OCI-LY1 (cell line): ENCODE data around the gene TSPAN3.

Experiments used
- H2AFZ ChIP-seq: fragments of 200-600 bp; sonication (generic), shearing (Covaris generic); 2 replicates; pipeline ENCODE4 v1.6.0; 2014; ENCODE audit warnings: antibody characterized with exemption, mild to moderate bottlenecking, low read length
- H3F3A ChIP-seq: fragments of 200-600 bp; sonication (generic), shearing (Covaris generic); 2 replicates; pipeline ENCODE4 v1.6.0; 2014; ENCODE audit warnings: mild to moderate bottlenecking, antibody characterized with exemption, low read length, moderate library complexity; ENCODE audit not compliant: insufficient read depth
- H3K27ac ChIP-seq: fragments of 200-600 bp; sonication (generic); 2 replicates; pipeline ENCODE4 v1.5.1; 2014; ENCODE audit warnings: low read length, mixed run types, mild to moderate bottlenecking, low read depth; ENCODE audit not compliant: poor library complexity, severe bottlenecking
- H3K27me3 ChIP-seq: fragments of 200-600 bp; sonication (generic); 2 replicates; pipeline ENCODE4 v1.6.0; 2014; ENCODE audit warnings: antibody characterized with exemption, mild to moderate bottlenecking, low read length, moderate library complexity; ENCODE audit not compliant: insufficient read depth
- H3K36me3 ChIP-seq: fragments of 200-600 bp; sonication (generic); 2 replicates; pipeline ENCODE4 v1.6.1; 2014; ENCODE audit warnings: mild to moderate bottlenecking, antibody characterized with exemption, low read length, moderate library complexity, mixed read lengths; ENCODE audit not compliant: insufficient read depth
- H3K4me1 ChIP-seq: fragments of 200-600 bp; sonication (generic); 2 replicates; pipeline ENCODE4 v1.5.1; 2014; ENCODE audit warnings: mild to moderate bottlenecking, low read length, moderate library complexity; ENCODE audit not compliant: insufficient read depth, severe bottlenecking
- H3K4me2 ChIP-seq: fragments of 200-600 bp; sonication (generic), shearing (Covaris generic); 2 replicates; pipeline ENCODE4 v1.6.1; 2014; ENCODE audit warnings: low read length
- H3K4me3 ChIP-seq: fragments of 200-600 bp; sonication (generic); 2 replicates; pipeline ENCODE4 v1.5.1; 2014; ENCODE audit warnings: low read length, low read depth, mild to moderate bottlenecking, mixed read lengths; ENCODE audit not compliant: poor library complexity, severe bottlenecking
- H3K79me2 ChIP-seq: fragments of 200-600 bp; shearing (Covaris generic); 2 replicates; pipeline ENCODE4 v1.6.1; 2016; ENCODE audit warnings: mixed run types, low read length, mixed read lengths; ENCODE audit not compliant: insufficient read depth
- H3K9ac ChIP-seq: fragments of 200-600 bp; sonication (generic), shearing (Covaris generic); 2 replicates; pipeline ENCODE4 v1.6.1; 2014; ENCODE audit warnings: mild to moderate bottlenecking, low read length, mixed read lengths
- H3K9me2 ChIP-seq: fragments of 200-600 bp; sonication (generic), shearing (Covaris generic); 2 replicates; pipeline ENCODE4 v1.6.1; 2014; ENCODE audit warnings: low read depth, mild to moderate bottlenecking, low read length, mixed read lengths
- H3K9me3 ChIP-seq: fragments of 200-600 bp; shearing (Covaris generic); 2 replicates; pipeline ENCODE4 v1.6.1; 2014; ENCODE audit warnings: low read length, mixed read lengths
- H4K20me1 ChIP-seq: fragments of 200-600 bp; sonication (generic), shearing (Covaris generic); 2 replicates; pipeline ENCODE4 v1.6.0; 2016; ENCODE audit warnings: mild to moderate bottlenecking, low read length; ENCODE audit not compliant: insufficient read depth
- EZH2 ChIP-seq: fragments of 200-600 bp; sonication (generic), shearing (Covaris generic); IDR thresholded peaks from 2 replicates; pipeline ENCODE4 v1.8.0; 2017; ENCODE audit warnings: borderline replicate concordance, mixed run types, mild to moderate bottlenecking, antibody characterized with exemption, low read length, moderate library complexity, mixed read lengths
- TF ChIP-seq, protein P1 (sequence below): fragments of 200-600 bp; sonication (generic), shearing (Covaris generic); IDR thresholded peaks from 2 replicates; pipeline ENCODE4 v1.5.1; 2017; ENCODE audit warnings: mild to moderate bottlenecking, antibody characterized with exemption, low read length, moderate library complexity, mixed read lengths

Gene TSPAN3

DNA sequence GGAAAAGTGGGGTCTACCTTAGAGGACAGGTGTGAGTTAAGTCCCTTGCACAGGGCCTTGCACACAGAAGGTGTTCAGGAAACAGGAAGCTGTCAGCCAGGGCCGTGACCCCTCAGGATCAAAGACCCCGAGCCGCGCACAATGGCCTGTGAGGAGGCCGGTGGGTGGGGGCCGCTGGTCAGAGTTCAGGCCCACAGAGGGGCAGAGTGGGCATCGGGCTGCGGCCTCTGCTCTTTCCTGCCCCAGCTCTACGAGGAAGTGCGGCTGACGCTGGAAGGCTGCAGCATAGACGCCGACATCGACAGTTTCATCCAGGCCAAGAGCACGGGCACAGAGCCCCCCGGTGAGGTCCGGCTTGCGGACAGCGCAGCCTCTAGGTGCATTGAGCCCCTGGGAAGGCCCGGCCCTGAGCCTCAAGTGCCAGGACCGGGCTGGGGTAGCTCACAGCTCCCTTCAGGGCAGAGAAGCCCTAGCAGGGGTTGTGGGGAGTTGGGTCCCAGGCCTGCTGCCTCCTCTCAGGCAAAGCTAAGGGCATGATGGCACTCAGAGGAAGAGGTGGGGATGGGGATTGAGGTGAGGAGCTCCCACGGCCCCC is 38.8 kb downstream of the TSPAN3 start:
- no peak overlapping the region for H3K4me2 ChIP-seq
- H3K4me1 ChIP-seq: peaks cover 6% of the 10 kb centered on the region
- no peaks in the 10 kb centered on the region for H3K27me3 ChIP-seq
- no peaks in the 10 kb centered on the region for H4K20me1 ChIP-seq
- 0 out of 2 replicates have a peak, but pooled peaks cover 4% of the 10 kb centered on the region for H3K36me3 ChIP-seq
- H2AFZ ChIP-seq: no peak overlapping the region
- no peaks in the 10 kb centered on the region for H3F3A ChIP-seq
- no peak overlapping the region for H3K9ac ChIP-seq
- TF ChIP-seq, protein P1, sequence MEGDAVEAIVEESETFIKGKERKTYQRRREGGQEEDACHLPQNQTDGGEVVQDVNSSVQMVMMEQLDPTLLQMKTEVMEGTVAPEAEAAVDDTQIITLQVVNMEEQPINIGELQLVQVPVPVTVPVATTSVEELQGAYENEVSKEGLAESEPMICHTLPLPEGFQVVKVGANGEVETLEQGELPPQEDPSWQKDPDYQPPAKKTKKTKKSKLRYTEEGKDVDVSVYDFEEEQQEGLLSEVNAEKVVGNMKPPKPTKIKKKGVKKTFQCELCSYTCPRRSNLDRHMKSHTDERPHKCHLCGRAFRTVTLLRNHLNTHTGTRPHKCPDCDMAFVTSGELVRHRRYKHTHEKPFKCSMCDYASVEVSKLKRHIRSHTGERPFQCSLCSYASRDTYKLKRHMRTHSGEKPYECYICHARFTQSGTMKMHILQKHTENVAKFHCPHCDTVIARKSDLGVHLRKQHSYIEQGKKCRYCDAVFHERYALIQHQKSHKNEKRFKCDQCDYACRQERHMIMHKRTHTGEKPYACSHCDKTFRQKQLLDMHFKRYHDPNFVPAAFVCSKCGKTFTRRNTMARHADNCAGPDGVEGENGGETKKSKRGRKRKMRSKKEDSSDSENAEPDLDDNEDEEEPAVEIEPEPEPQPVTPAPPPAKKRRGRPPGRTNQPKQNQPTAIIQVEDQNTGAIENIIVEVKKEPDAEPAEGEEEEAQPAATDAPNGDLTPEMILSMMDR: no peak
- TF ChIP-seq EZH2: no peak
- no peaks in the 10 kb centered on the region for H3K9me2 ChIP-seq
- H3K27ac ChIP-seq: no peak overlapping the region
- no peaks in the 10 kb centered on the region for H3K79me2 ChIP-seq
- no peaks in the 10 kb centered on the region for H3K9me3 ChIP-seq
- no peak overlapping the region for H3K4me3 ChIP-seq

DNA sequence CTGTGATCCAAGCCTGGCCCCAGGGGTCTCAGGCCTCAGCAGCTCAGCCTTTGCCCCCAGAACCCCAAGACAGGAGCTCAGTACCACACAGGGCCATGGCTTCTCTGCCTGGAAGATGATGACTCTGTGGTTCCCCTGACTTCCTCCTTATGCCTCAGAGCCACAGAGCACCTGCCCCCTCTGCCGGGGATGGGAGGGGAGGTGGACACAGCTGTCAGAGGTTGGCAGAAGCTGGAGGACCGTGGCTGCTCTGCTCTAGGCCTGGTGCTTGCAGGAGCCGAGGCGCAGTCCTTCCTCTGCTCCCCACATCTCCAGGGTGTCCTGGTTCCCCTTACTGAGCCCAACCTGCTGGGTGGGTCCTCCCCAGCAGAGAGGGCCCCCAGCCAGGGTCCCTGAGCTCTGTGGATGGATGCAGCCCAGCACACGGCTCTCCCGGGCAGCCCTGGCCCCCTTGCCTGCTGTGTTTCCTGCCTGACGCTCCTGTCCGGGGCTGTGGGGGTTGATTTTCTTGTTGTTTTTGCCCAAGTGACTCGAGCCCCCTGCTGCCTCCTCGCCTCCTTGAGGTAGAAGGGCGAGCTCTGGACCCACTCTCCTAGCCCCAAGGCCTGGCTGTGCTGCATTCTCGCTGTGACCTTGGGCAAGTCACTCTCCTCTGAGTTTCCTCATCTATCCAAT is 39.4 kb downstream of the TSPAN3 start:
- H3K36me3 ChIP-seq: no peaks in the 10 kb centered on the region
- no peak overlapping the region for H2AFZ ChIP-seq
- no peaks in the 10 kb centered on the region for H3K9me3 ChIP-seq
- H3K4me3 ChIP-seq: no peak overlapping the region
- no peak overlapping the region for H3K27ac ChIP-seq
- no peak overlapping the region for H3K4me2 ChIP-seq
- no peaks in the 10 kb centered on the region for H3F3A ChIP-seq
- no peaks in the 10 kb centered on the region for H3K27me3 ChIP-seq
- no peaks in the 10 kb centered on the region for H4K20me1 ChIP-seq
- H3K9ac ChIP-seq: no peak overlapping the region
- TF ChIP-seq EZH2: no peak
- TF ChIP-seq, protein P1: peak; percentile 40; the same call in 1 of the 2 replicates
- no peaks in the 10 kb centered on the region for H3K79me2 ChIP-seq
- peaks cover 6% of the 10 kb centered on the region for H3K4me1 ChIP-seq
- H3K9me2 ChIP-seq: no peaks in the 10 kb centered on the region

DNA sequence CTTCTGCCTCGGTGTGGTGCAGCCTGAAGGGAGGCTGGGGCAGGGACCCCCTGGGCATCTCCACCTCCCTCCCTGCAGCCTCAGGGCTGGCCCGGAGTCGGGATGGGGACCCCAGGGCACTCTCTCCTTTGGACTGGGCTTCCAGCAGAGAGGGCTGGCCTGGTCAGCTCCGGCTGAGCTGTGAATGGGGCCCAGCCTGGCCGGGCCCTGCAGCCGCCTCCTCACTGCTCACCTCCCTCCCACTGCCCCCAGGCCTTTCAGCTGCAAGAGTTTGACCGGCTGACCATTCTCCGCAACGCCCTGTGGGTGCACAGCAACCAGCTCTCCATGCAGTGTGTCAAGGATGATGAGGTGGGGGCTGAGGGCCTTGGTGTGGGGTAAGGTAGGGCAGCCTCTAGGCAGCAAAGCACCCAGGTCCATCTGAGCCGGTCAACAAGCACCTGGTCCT is 40.0 kb downstream of the TSPAN3 start:
- no peak overlapping the region for H2AFZ ChIP-seq
- no peak overlapping the region for H3K4me2 ChIP-seq
- TF ChIP-seq EZH2: no peak
- TF ChIP-seq, protein P1: no peak
- H3K9me2 ChIP-seq: no peaks in the 10 kb centered on the region
- H3K36me3 ChIP-seq: no peaks in the 10 kb centered on the region
- H3K9ac ChIP-seq: no peak overlapping the region
- H3K27me3 ChIP-seq: no peaks in the 10 kb centered on the region
- H3K79me2 ChIP-seq: no peaks in the 10 kb centered on the region
- no peak overlapping the region for H3K4me3 ChIP-seq
- peaks cover 6% of the 10 kb centered on the region for H3K4me1 ChIP-seq
- no peaks in the 10 kb centered on the region for H4K20me1 ChIP-seq
- H3F3A ChIP-seq: no peaks in the 10 kb centered on the region
- no peak overlapping the region for H3K27ac ChIP-seq
- H3K9me3 ChIP-seq: no peaks in the 10 kb centered on the region
